AG08396 (cell line): Measurements from ENCODE around the gene FNTB.

ENCODE experiments used
- DNase-seq: peaks from one replicate; pipeline ENCODE4 v3.0.0; 2012; ENCODE audit warnings: low spot score, mixed read lengths

The FNTB gene

DNA sequence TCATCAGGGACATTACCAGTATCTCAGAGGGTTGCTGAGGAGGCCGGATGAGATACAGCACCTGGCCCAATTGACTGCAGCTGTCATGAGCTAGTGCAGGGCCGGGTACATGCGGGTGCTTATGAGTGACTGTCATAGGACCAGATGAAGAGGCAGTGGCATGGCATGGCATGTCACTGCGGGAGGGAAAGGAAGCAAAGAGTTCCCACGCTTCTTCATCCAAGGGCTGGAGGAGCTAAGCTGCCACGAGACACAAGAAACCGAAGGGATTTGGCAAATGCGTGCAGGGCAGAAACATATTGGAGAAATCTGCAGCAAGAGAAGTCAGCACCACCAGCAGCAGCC lies 33.4 kb upstream of the FNTB start:
- no peak for DNase-seq

DNA sequence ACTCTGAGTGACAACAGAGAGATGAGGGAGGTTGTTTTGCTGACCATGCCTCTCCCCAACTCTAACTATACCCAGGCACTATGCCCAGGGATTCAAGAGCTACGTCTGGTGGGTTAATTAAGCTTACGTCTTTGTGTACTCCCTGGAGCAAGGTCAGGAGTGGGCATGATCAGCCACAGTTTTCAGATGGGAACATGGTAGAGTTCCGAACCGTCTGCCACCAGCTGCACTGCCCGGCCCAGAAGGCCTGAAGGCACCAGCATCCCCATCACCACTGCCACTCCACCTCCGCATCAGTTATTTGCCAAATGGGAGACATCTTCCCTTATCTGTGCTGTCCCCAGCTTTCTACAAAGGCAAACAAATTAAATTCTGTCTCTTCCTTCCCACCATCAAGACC lies 33.0 kb upstream of the FNTB start:
- DNase-seq, result no peak

DNA sequence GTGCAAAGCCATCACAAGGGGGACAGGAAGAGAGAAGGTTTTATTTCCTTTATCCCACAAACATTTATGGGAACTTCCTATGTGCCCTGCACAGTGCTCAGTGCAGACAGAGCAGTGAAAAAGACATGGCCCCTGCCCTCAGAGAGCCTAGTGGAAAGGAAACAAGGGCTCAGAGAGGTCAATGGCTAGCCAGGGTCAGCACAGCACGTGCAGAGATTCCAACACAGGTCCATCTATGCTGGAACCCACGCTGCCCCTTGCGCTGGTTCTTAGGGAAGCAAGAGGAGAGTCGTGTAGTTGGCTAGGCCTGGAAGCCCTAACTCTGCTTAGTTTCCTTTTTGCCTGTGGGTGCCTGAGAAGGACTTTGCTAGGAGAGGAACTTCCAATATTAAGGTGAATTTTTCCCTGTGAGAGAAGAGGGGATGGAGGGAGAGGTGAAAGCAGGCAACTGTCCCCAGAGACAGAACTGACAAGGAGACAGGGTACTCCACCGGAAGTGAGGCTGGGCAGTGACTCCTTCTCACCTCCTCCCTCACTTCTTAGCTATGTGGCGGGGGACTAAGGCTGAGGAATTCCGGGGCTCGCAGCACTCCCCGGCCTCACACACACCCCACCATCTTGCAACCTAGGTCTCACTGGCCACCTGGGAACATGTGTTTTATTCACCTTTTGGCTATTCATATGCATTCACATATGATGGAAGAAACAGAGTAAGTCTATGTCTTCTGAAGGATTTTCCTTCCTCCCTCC lies 32.0 kb upstream of the FNTB start:
- DNase-seq, result no peak

DNA sequence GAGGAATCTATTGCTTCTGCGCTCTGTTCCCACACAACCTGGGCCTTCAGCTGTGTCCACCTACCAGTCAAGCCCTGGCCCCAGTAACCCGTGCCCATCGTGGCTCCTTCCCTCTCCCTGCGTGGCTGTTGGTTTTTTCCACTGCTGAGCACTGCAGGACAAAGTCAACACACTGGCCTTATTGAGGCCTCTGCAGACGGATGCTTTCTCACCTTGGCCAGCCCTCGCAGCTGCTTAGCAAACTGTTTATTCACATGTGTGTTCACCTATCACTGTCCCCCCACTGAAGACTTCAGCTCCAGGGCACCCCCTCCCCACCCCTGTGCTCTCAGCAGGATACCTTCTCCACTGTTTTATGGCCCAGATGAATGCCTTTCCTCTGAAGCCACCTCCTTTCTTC lies 31.4 kb upstream of the FNTB start:
- no peak for DNase-seq

DNA sequence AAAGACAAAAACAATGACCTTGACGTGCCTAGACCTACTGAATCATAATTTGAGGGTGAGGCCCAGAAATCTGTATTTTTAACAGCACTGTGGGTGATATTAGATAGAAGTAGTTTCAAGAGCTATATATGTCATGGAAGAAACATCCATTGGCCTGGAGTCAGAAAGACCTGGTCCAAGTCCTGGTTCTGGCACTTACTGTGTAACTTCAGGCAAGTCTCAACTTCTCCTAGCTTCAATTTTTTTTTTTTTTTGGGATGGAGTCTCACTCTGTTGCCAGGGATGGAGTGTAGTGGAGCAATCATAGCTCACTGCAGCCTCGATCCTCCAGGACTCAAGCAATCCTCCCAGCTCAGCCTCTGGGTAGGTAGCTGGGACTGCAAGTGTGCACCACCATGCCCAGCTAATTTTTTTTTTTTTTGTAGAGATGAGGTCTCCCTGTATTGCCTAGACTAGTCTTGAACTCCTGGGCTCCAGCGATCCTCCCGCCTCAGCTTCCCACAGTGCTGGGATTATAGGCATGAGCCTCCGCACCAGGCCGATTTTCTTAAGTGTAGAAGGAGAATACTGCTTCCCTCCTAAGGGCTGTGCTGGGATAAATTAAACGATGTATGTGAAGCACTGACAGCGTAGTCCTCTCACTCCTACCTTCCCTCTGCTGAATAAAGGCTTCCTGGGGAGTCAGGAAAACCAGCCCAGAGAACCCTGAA lies 29.8 kb upstream of the FNTB start:
- no peak for DNase-seq

DNA sequence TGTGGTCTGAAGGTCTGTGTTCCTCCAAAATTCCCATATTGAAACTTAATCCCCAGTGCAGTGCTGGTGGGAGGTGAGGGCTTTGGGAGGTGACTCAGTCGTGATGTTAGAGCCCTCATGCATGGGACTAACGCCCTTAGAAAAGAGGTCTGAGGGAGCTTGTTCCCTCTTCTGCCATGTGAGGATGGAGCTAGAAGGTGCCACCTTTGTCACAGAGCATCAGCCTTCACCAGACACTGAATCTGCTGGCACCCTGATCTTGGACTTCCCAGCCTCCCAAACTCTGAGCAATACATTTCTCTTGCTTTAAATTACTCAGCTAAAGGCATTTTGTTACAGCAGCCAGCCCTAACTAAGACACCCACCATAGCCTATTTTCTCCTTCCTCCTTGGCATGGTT lies 28.5 kb upstream of the FNTB start:
- no peak for DNase-seq

DNA sequence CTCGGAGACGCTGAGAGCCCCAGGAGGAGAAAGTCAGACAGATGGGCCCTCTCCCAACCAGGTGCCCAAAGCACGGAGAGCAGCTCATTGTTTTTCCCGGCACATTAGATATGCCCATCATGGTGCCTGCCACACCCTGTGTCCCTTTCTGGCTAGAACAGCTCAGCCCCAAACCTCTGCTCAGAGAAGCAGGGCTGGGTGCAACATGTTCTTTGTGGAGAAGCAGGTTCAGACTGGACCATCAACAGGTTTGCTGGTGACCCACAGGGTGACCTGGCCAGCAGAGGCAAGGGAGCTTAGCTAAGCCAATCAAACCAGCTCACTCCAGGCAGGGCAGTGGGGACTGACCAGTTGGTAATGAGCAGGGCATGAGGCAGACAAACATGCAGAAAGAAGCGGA lies 28.0 kb upstream of the FNTB start:
- DNase-seq, result no peak

DNA sequence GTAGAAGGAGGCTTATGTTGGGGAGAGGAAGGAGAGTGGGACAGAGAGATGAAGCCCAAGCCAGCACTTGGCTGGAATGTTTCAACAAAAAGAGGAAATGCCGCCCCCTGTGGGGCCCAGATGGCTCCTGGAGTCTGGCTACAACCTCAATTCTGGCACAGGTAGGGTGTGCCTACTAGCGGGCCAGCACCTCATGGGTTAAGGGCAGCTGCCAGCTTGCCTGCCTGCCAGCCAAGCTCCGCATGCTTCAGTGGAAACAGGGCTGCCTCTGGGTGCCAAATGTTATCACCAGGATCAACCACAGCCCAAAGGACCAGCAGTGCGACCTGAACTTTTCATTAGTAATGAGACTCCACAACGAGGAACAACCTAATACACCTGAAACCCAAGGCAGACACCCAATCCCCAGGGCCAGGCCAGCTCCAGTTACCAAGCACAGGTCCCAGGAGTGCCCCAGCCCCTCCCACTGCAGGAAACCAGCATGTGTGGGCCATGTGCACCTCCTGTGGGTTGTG lies 25.9 kb upstream of the FNTB start:
- no peak for DNase-seq

DNA sequence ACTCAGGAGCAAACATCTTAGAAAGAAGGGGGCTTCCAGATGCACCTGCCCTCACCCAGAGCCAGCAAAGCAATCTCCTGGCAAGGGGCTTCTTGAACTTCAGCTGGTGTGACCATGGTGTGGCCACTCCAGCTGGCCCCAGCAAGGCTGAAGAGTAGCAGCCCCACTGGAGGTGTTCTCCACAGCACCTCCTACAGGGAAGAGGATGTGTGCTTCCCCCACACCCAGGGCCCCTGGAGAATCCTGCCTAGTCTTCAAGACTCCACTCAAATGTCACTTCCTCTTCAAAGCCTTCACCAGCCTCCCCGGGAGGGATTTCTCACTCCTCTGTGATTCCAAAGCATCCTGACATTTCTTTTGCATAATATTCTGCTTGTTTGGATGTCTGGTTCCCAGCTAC lies 23.1 kb upstream of the FNTB start:
- no peak for DNase-seq

DNA sequence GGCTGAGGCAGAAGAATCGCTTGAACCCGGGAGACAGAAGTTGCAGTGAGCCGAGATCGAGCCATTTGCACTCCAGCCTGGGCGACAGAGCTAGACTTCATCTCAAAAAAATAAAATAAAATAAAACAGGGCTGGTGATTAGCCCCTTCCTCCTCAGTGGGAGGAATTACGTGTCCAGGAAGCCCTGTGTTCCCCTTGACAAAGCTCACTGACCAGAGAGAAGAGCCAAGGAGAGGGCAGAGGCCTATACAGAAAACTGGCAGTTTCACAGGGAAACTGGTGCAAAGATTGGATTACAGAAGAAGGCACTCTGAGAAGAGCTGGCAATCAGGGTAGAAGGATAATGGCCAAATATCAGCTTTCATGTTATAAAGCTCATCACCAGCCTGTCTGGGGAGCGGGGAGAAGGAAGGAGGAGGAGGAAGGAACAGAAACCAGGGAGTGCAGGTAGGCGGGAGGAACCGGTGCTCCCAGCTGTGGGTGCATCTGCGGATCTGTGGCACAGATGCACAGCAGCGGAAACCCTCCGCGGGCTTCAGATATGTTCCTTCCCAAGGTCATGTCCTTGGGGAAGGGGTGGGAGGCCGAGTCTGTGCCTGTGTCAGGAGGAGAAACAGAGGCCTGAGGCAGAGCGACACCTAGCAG lies 21.2 kb upstream of the FNTB start:
- no peak for DNase-seq

DNA sequence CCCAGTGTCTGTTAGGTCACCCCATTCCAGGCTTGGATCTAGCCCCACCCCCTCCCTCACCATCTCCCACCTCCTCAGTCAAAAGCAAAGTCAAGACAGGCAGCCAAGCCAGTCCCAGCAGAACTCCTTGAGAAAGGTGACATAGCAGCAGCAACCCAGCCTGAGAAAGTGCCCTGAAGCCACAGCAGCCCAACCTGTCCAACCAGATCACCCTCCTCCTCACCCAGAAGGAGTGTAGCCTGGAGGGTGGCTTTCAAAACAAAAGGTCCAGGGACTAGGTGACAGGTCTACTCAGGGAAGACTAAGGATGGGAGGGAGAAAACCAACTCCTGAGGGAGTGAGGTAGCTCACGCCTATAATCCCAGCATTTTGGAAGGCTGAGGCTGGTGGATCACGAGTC lies 19.7 kb upstream of the FNTB start:
- DNase-seq, result no peak

DNA sequence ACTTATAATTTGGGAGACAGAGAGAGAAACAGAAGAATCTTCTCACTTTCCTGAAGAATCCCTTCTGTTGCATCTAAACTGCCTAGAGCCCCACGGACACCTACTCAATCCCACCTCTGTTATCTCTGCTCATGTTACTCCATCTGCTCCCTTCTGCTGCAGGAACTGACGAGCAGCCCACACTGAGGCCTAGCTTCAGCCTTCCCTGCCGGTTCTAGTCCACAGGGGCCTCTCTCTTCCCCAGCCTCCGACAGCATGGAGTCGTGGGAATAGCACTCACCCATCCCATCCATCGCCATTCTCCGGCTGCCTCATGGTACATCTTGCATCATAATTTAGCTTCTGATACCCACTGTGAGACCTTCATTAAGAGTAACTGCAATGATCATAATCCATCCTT lies 18.5 kb upstream of the FNTB start:
- DNase-seq, result no peak

DNA sequence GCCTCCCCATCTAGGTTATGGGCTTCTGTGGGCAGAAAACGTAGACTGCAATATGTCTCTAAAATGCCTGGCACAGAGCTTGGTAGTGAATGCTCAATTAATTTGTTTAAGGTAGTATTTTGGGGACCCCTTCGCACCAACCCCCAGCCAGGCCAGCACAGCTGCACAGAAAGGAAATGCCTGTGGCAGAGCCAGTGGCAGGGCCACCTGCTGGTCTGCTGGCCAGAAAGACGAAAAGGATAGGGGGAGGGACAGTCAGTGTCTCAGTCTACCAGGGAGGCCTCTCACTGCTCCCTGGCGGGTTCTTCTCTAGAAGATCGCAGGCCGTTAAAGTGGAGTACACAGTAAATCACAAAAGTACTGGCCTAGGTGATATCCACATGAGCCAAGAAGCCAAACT lies 18.0 kb upstream of the FNTB start:
- no peak for DNase-seq

DNA sequence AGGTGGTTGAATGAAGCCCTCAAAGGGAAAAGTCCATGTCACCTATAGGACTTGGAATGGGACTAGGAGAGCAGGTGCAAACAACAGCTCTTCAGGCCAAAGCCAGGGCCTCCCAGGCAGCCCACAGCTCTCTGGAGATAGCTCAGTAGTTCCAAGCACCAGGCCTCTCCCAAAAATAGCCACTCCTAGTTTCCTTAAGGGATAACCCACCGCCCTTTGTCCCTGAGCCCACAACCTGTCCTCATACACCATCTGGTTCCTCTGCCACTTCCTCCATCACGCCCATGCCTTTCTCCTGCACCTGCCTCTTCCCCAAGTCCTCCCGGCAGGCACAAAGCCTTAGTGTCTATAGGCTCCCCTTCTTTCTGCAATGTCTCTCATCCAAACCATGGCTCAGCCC lies 16.7 kb upstream of the FNTB start:
- no peak for DNase-seq

DNA sequence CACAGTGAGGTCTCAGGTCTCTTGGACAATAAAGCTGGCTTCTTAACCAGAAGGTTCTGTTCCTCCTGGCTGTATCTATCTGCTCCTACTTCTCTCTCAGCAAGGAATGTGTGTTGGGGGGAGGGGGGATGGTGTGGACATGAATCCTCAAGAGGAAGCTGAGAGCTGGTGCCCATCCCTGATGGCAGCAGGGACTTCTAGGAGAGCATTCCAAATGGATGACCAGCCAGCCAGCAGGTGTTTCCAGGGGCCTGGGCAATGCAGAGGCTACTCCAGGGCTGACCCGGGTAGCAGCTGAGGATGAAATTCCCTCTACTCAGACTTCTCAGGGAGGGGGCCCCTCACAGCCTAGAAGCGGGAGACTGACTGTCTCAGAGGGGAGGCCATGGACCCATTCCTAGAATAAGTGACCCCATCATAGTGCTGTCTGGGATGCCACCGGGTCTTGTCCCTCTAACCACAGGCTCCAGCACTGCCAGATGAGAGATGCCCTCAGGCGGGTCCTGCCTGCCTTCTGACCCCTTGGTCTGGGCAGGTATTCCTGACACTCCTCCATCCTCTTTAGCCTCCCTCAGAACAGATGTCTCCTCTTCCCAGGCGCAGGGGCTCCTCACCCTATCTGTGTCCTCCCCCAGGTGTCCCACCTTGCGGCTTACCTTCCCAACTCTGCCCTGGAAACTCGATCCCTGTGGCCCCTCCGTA lies 15.8 kb upstream of the FNTB start:
- no peak for DNase-seq

DNA sequence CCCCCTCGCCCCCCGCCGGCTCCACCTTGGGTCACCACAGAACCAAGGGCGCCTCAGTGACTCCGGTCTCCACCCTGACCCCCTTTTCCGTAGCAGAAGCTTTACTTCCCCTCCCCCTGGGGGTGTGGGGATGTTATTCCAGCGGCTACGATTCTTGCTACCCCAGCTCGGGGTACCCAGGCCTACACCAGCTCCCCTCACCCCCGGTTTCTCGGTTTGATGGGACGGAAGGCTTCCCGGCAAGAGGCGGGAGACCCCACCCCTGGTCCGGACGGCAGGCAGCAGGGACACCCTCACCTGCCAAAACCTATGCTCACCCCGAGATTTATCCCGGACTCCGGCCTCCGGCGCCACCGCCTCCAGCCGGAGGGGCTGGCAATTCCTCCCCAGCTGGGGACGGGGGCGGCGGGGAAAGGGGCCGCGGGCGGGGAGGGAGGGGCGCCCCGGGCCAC lies 15.2 kb upstream of the FNTB start:
- no peak for DNase-seq

DNA sequence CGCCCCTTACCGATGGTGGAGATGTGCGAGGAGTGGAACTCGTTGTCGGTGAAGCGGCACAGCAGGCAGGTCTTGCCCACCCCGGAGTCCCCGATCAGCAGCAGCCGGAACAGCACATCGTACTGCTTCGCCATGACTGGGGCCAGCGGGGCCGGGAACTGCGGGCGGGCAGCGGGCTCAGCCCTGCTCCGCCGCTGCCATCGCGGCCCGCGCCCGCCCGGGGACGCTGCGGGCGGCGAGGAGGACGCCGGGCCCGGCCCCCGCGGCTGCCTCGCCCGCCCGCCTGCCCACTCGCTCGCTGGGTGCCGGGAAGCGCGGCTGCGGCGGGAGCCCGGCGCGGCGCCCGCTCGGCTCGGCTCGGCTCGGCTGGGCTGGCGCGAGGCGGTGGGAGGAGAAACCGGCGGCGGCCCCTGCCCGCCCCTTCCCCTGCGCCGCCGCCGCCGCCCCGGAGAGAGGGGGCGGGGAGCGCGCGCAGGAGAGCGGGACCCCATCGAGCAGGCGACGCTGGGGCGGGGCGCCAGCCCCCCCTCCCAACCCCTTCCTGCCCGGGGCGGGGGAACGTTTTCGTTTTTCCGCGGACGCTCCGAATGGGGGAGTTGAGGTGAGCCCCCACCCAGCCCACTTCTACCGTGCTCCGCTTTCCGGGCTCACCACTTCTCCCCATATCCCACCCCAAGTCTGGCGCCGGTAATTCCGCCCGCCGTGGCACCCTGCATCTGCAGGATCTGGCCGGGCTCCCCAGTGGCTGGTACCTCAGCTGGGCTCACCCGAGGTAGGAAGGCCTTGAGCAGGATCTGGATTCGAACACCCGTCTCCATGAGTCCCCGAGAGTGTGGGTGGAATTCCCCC lies 14.5 kb upstream of the FNTB start, which contains the start of gene RAB15:
TSS of gene RAB15 (minus strand) at position 394 of the 849 bp plus-strand sequence. CDS start at position 134, 260 bp downstream.
- DNase-seq, result peak; percentile 83

DNA sequence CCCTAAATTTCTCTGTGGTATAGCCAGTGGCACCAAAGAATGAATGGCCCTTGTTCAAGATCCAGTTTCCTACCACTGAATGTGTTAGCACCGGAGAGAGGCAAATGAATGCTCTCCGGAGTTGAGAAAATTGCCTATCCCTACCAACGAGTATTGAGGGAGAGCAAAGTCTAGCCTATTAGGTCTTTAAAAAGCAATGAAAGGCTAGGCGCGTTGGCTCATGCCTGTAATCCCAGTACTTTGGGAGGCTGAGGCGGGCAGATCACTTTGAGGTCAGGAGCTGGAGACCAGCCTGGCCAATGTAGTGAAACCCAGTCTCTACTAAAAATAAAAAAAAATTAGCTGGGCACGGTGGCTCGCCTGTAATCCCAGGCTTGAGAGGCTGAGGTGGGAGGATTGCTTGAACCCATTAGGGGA lies 13.7 kb upstream of the FNTB start:
- no peak for DNase-seq

DNA sequence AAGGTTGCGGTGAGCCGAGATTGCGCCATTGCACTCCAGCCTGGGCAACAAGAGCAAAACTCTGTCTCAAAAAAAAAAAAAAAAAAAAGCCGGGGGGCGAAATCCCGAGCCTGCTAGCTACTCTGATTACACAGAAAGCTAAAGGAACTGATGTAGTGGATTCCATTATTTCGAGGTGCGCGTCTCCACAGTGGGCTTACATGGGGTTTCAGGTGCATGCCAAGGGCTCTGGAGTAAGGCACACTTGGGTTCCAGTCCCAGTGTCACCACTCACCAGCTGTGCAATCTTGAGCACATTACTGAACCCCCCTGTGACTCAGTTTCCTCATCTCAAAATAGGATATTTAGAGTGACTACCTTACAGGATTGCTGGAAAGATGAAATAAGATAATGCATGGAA lies 12.9 kb upstream of the FNTB start:
- DNase-seq, result no peak

DNA sequence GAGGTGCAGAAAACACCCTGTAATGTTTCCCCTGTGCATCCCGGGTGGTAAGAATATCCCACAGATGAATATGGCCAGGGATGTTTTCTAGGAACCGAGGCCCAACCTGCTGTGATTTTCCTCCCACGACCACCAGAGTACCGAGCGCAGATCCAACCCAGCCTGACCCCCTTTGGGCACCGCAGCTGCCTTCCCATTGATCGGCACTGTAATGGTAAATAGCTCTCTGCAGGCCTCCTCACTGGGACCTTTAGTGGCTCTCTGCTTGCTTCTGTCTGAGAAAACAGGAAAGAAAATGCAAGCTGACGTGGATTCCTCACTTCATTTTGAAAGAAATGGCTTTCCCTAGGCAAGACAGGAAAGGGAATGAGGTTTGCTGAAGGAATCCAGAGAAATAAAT lies 12.1 kb upstream of the FNTB start:
- DNase-seq, result no peak

DNA sequence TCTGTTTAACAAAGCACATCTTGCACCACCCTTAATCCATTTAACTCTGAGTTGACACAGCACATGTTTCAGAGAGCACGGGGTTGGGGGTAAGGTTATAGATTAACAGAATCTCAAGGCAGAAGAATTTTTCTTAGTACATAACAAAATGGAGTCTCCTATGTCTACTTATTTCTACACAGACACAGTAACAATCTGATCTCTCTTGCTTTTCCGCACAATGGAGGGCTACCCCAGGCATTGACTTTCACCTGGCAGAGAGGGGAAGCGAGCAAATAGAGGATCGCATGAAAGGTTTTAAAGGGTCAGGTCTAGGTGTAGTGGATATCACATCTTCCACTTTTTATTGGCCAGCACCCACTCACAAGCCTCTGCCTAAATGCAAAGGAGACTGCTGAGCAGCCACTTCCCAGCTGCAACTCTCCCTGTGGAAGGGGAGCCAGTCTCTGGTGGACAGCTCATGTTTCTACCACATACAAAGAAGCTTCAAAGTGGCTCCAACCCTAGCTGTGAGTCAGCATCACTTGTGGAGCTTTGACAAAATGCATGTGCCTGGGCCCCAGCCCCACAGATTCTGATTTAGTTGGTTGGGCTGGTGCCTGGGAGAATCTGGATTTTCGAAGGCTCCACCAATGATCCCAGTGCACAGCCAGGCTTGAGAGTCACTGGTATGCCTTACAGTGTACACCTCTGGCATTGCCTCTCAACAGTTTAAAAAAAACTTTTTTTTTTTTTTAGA lies 7.2 kb upstream of the FNTB start:
- DNase-seq, result peak; percentile 47
